ENCODE results near the gene MICAL3.
A peak's percentile ranks its signal among the peaks of the same experiment; 100 is the strongest.

MICAL3 gene

GRCh38 chr22:17891481-17892167 lies 132.7 kb downstream of the MICAL3 start:
- ATAC-seq, result peak; percentile 48; the same call in 2 of the 3 replicates
- no peak for TF ChIP-seq CSDC2 (CRISPR knock-in tag; IDR thresholded peaks at IDR 0.05)
- no peak for TF ChIP-seq TCF4 (CRISPR knock-in tag; IDR thresholded peaks at IDR 0.05; ENCODE audit: borderline replicate concordance)
- TF ChIP-seq PPARA (CRISPR knock-in tag; IDR thresholded peaks at IDR 0.05; ENCODE audit: borderline replicate concordance), result no peak
- no peak for TF ChIP-seq OSR1 (CRISPR knock-in tag; IDR thresholded peaks at IDR 0.05)
- TF ChIP-seq ESRRG (CRISPR knock-in tag; IDR thresholded peaks at IDR 0.05), result no peak
- TF ChIP-seq ZFP3 (CRISPR knock-in tag; IDR thresholded peaks at IDR 0.05), result no peak
- no peak for TF ChIP-seq TOX (CRISPR knock-in tag; IDR thresholded peaks at IDR 0.05; ENCODE audit: borderline replicate concordance)
- no peak for TF ChIP-seq ZNF565 (CRISPR knock-in tag; conservative IDR thresholded peaks at IDR 0.05; ENCODE audit: low read depth)
- no peak for TF ChIP-seq ZC3H10 (CRISPR knock-in tag; IDR thresholded peaks at IDR 0.05)

GRCh38 chr22:17890892-17891291 lies 133.5 kb downstream of the MICAL3 start:
- ATAC-seq, result no peak
- no peak for TF ChIP-seq BACH2 (CRISPR knock-in tag; IDR thresholded peaks at IDR 0.05; ENCODE audit: borderline replicate concordance)
- no peak for TF ChIP-seq TCF4 (CRISPR knock-in tag; IDR thresholded peaks at IDR 0.05; ENCODE audit: borderline replicate concordance)
- TF ChIP-seq ZC3H10 (CRISPR knock-in tag; IDR thresholded peaks at IDR 0.05), result no peak
- no peak for TF ChIP-seq TSHZ2 (CRISPR knock-in tag; IDR thresholded peaks at IDR 0.05)

DNA sequence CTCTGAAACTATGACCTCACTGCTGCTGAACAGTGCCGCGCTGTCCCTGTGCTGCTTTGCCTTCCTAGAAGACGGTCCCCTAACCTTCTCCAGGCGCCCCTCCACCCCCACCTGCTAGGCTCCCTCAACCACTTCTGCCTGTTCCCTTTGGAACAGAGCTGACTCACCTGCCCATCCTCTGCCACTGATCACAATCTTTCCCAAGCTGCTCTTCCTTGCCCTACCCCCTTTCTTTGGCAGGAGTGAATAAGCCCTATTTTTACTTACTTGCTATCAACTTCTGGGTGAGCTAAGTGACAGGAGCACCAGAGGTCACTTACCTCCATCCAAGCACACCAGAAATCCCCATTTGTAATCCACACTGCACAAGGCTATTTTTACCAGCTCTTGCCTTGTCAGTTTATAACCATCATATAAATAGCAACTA lies 134.1 kb downstream of the MICAL3 start:
- ATAC-seq, result no peak; the same call in 1 of the 3 replicates
- TF ChIP-seq ESRRG (CRISPR knock-in tag; IDR thresholded peaks at IDR 0.05) (no peak), GLIS3 (CRISPR knock-in tag; IDR thresholded peaks at IDR 0.05) (no peak)

DNA sequence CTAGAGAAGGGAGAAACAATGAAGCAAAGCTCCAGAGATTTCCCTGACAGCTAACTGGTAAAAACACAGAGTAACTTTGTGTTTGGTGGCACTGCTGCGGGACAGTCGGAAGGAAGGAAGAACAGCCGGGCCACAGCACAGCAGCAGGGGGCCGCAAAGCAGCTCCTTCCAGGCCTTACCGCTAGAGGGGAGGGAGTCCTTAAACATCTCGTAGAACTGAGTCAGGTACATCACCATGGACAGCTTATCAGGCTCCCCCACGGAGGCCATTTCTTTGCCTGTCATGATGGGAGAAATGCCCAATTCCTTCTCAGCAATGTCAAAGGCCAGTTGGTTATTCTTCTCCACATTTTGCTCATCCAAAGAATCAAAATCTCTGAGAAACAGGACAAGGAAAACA lies 135.5 kb downstream of the MICAL3 start:
- no peak for ATAC-seq

More for the DNA sequence above, 135.5 kb downstream of the MICAL3 start:
- TF ChIP-seq TSHZ2 (CRISPR knock-in tag; IDR thresholded peaks at IDR 0.05) (no peak), ZFP30 (CRISPR knock-in tag; IDR thresholded peaks at IDR 0.05) (no peak), TCF4 (CRISPR knock-in tag; IDR thresholded peaks at IDR 0.05; ENCODE audit: borderline replicate concordance) (no peak), ISL1 (CRISPR knock-in tag; IDR thresholded peaks at IDR 0.05) (no peak), ZNF565 (CRISPR knock-in tag; conservative IDR thresholded peaks at IDR 0.05; ENCODE audit: low read depth) (no peak), SNAI2 (CRISPR knock-in tag; IDR thresholded peaks at IDR 0.05) (no peak), PPARA (CRISPR knock-in tag; IDR thresholded peaks at IDR 0.05; ENCODE audit: borderline replicate concordance) (no peak), ZNF70 (CRISPR knock-in tag; IDR thresholded peaks at IDR 0.05) (no peak), BACH2 (CRISPR knock-in tag; IDR thresholded peaks at IDR 0.05; ENCODE audit: borderline replicate concordance) (no peak), GLIS3 (CRISPR knock-in tag; IDR thresholded peaks at IDR 0.05) (no peak), ZC3H10 (CRISPR knock-in tag; IDR thresholded peaks at IDR 0.05) (no peak)
- TF ChIP-seq, protein P1, sequence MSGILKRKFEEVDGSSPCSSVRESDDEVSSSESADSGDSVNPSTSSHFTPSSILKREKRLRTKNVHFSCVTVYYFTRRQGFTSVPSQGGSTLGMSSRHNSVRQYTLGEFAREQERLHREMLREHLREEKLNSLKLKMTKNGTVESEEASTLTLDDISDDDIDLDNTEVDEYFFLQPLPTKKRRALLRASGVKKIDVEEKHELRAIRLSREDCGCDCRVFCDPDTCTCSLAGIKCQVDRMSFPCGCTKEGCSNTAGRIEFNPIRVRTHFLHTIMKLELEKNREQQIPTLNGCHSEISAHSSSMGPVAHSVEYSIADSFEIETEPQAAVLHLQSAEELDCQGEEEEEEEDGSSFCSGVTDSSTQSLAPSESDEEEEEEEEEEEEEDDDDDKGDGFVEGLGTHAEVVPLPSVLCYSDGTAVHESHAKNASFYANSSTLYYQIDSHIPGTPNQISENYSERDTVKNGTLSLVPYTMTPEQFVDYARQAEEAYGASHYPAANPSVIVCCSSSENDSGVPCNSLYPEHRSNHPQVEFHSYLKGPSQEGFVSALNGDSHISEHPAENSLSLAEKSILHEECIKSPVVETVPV (CRISPR knock-in tag; IDR thresholded peaks at IDR 0.05), result no peak
- TF ChIP-seq, protein P2, sequence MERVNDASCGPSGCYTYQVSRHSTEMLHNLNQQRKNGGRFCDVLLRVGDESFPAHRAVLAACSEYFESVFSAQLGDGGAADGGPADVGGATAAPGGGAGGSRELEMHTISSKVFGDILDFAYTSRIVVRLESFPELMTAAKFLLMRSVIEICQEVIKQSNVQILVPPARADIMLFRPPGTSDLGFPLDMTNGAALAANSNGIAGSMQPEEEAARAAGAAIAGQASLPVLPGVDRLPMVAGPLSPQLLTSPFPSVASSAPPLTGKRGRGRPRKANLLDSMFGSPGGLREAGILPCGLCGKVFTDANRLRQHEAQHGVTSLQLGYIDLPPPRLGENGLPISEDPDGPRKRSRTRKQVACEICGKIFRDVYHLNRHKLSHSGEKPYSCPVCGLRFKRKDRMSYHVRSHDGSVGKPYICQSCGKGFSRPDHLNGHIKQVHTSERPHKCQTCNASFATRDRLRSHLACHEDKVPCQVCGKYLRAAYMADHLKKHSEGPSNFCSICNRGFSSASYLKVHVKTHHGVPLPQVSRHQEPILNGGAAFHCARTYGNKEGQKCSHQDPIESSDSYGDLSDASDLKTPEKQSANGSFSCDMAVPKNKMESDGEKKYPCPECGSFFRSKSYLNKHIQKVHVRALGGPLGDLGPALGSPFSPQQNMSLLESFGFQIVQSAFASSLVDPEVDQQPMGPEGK (CRISPR knock-in tag; IDR thresholded peaks at IDR 0.05; ENCODE audit: borderline replicate concordance), result no peak
